HUES6 (cell line): Measurements from ENCODE around the gene DBNDD1.
"Not testable (repeated sequence)": the region's sequence is repeated elsewhere in the genome, so short reads cannot be mapped to it uniquely, and the experiment has no call there.

ENCODE experiments used
- H3K27ac ChIP-seq: 2 replicates; pipeline ENCODE4 v1.7.0; 2013; ENCODE audit warnings: low read depth, mild to moderate bottlenecking, low read length, inconsistent platforms
- H3K27me3 ChIP-seq: 2 replicates; pipeline ENCODE4 v1.6.1; 2013; ENCODE audit warnings: low read length; ENCODE audit not compliant: control insufficient read depth, insufficient read depth
- H3K36me3 ChIP-seq: 2 replicates; pipeline ENCODE4 v1.6.1; 2013; ENCODE audit warnings: low read length; ENCODE audit not compliant: control insufficient read depth, insufficient read depth
- H3K4me1 ChIP-seq: 2 replicates; pipeline ENCODE4 v1.6.1; 2013; ENCODE audit warnings: low read length; ENCODE audit not compliant: control insufficient read depth, insufficient read depth
- H3K4me3 ChIP-seq: 2 replicates; pipeline ENCODE4 v1.5.1; 2013; ENCODE audit warnings: low read depth, low read length
- H3K9ac ChIP-seq: one replicate; pipeline ENCODE4 v1.6.1; 2013; ENCODE audit warnings: mild to moderate bottlenecking, low read length
- H3K9me3 ChIP-seq: 2 replicates; pipeline ENCODE4 v1.6.1; 2013; ENCODE audit warnings: low read depth, low read length; ENCODE audit not compliant: control insufficient read depth, insufficient read depth

DBNDD1 gene

GRCh38 chr16:89999831-90000574 is 19.3 kb downstream of the DBNDD1 start:
- Histone ChIP-seq H3K27me3 (no peaks in the 10 kb centered on the region), H3K9ac (no peak overlapping the region), H3K4me1 (no peaks in the 10 kb centered on the region), H3K4me3 (no peak overlapping the region), H3K36me3 (peaks cover 21% of the 10 kb centered on the region), H3K9me3 (peaks cover 17% of the 10 kb centered on the region), H3K27ac (no peak overlapping the region)

GRCh38 chr16:89996178-89996489 is 23.1 kb downstream of the DBNDD1 start:
- peaks cover 59% of the 10 kb centered on the region for H3K36me3 ChIP-seq
- no peaks in the 10 kb centered on the region for H3K4me1 ChIP-seq
- H3K9ac ChIP-seq: no peak overlapping the region

GRCh38 chr16:89995475-89996177 is 23.6 kb downstream of the DBNDD1 start:
- peak overlapping the region; percentile 83 for H3K9ac ChIP-seq
- peaks cover 64% of the 10 kb centered on the region for H3K36me3 ChIP-seq
- H3K27me3 ChIP-seq, H3K4me1 ChIP-seq, H3K4me3 ChIP-seq: not testable (repeated sequence)
- H3K9me3 ChIP-seq: peaks cover 38% of the 10 kb centered on the region
- peak overlapping the region; percentile 93 for H3K27ac ChIP-seq

More at GRCh38 chr16:89996178-89996489, 23.1 kb downstream of the DBNDD1 start:
- Histone ChIP-seq H3K27me3 (no peaks in the 10 kb centered on the region), H3K4me3 (no peak overlapping the region), H3K27ac (peak overlapping the region; percentile 93; the same call in 1 of the 2 replicates), H3K9me3 (peaks cover 36% of the 10 kb centered on the region)

- peak overlapping the region; percentile 83 for H3K9ac ChIP-seq
- H3K4me1 ChIP-seq, H3K27me3 ChIP-seq, H3K4me3 ChIP-seq: not testable (repeated sequence)
- H3K9me3 ChIP-seq: peaks cover 38% of the 10 kb centered on the region
- peak overlapping the region; percentile 93 for H3K27ac ChIP-seq
- peaks cover 68% of the 10 kb centered on the region for H3K36me3 ChIP-seq
Measured at GRCh38 chr16:89994721-89995474, 24.4 kb downstream of the DBNDD1 start.

- Histone ChIP-seq H3K9ac (peak overlapping the region; percentile 83), H3K9me3 (peaks cover 38% of the 10 kb centered on the region), H3K36me3 (peaks cover 69% of the 10 kb centered on the region), H3K27ac (peak overlapping the region; percentile 93), H3K27me3 (no peaks in the 10 kb centered on the region), H3K4me1 (no peaks in the 10 kb centered on the region), H3K4me3 (no peak overlapping the region)
Measured at GRCh38 chr16:89994389-89994720, 24.9 kb downstream of the DBNDD1 start.

GRCh38 chr16:89993971-89994370 is 25.3 kb downstream of the DBNDD1 start:
- peak overlapping the region; percentile 93 for H3K27ac ChIP-seq
- H3K36me3 ChIP-seq: peaks cover 73% of the 10 kb centered on the region

GRCh38 chr16:89993377-89993776 is 25.9 kb downstream of the DBNDD1 start:
- H3K27ac ChIP-seq: no peak overlapping the region
- H3K9ac ChIP-seq: no peak overlapping the region
- no peaks in the 10 kb centered on the region for H3K4me1 ChIP-seq
- H3K9me3 ChIP-seq: peaks cover 38% of the 10 kb centered on the region
- H3K4me3 ChIP-seq: no peak overlapping the region
- no peaks in the 10 kb centered on the region for H3K27me3 ChIP-seq
- H3K36me3 ChIP-seq: peaks cover 79% of the 10 kb centered on the region

More at GRCh38 chr16:89993971-89994370, 25.3 kb downstream of the DBNDD1 start:
- Histone ChIP-seq H3K27me3 (no peaks in the 10 kb centered on the region), H3K9me3 (peaks cover 38% of the 10 kb centered on the region), H3K4me3 (no peak overlapping the region), H3K9ac (no peak overlapping the region), H3K4me1 (no peaks in the 10 kb centered on the region)

GRCh38 chr16:89990799-89991198 is 28.5 kb downstream of the DBNDD1 start:
- H3K36me3 ChIP-seq: peaks cover 84% of the 10 kb centered on the region

GRCh38 chr16:89988951-89989350 is 30.3 kb downstream of the DBNDD1 start:
- Histone ChIP-seq H3K9ac (no peak overlapping the region), H3K36me3 (peaks cover 81% of the 10 kb centered on the region), H3K4me1 (no peaks in the 10 kb centered on the region)

More at GRCh38 chr16:89990799-89991198, 28.5 kb downstream of the DBNDD1 start:
- no peak overlapping the region for H3K9ac ChIP-seq
- no peak overlapping the region for H3K27ac ChIP-seq
- H3K4me1 ChIP-seq: no peaks in the 10 kb centered on the region
- peaks cover 29% of the 10 kb centered on the region for H3K9me3 ChIP-seq
- H3K27me3 ChIP-seq: no peaks in the 10 kb centered on the region
- H3K4me3 ChIP-seq: no peak overlapping the region

GRCh38 chr16:89987169-89987568 is 32.1 kb downstream of the DBNDD1 start:
- H3K27me3 ChIP-seq: no peaks in the 10 kb centered on the region
- H3K4me1 ChIP-seq: no peaks in the 10 kb centered on the region
- H3K36me3 ChIP-seq: peaks cover 81% of the 10 kb centered on the region
- no peak overlapping the region for H3K4me3 ChIP-seq
- no peak overlapping the region for H3K9ac ChIP-seq
- 0 out of 2 replicates have a peak, but pooled peaks cover 2% of the 10 kb centered on the region for H3K9me3 ChIP-seq
- no peak overlapping the region for H3K27ac ChIP-seq

More at GRCh38 chr16:89988951-89989350, 30.3 kb downstream of the DBNDD1 start:
- Histone ChIP-seq H3K4me3 (no peak overlapping the region), H3K27me3 (no peaks in the 10 kb centered on the region), H3K9me3 (peaks cover 11% of the 10 kb centered on the region; the same call in 1 of the 2 replicates), H3K27ac (no peak overlapping the region)

GRCh38 chr16:89986600-89986999 is 32.7 kb downstream of the DBNDD1 start:
- peaks cover 81% of the 10 kb centered on the region for H3K36me3 ChIP-seq
- 0 out of 2 replicates have a peak, but pooled peaks cover 2% of the 10 kb centered on the region for H3K9me3 ChIP-seq
- no peaks in the 10 kb centered on the region for H3K4me1 ChIP-seq
- no peaks in the 10 kb centered on the region for H3K27me3 ChIP-seq
- no peak overlapping the region for H3K9ac ChIP-seq
- no peak overlapping the region for H3K27ac ChIP-seq
- H3K4me3 ChIP-seq: no peak overlapping the region
